Eye (tissue), 1 donor: ENCODE results near the gene NUDC.
"Not testable (repeated sequence)": the region's sequence is repeated elsewhere in the genome, so short reads cannot be mapped to it uniquely, and the experiment has no call there.

Experiments used
- DNase-seq: peaks from one replicate; pipeline ENCODE4 v3.0.0-alpha.2; 2015

NUDC gene

GRCh38 chr1:26921540-26922430, at the start of gene NUDC:
TSS of gene NUDC (plus strand) at chr1:26921743. CDS start at chr1:26921849, 106 bp downstream.
- peak; percentile 98 for DNase-seq

DNA sequence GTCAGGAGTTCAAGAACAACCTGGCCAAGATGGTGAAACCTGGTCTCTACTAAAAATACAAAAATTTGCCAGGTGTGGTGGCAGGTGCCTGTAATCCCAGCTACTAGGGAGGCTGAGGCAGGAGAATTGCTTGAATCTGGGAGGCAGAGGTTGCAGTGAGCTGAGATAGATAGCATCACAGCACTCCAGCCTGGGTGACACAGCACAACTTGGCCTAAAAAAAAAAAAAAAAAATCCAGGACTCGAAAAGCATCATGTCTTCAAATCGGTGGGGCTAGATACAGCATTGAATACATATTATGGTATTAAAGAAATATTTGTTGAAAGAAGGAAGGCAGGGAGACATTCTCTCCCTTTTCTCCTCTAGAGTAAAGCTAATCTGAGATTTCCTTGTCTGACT, 48.4 kb upstream of the NUDC start:
- not testable (repeated sequence) for DNase-seq

DNA sequence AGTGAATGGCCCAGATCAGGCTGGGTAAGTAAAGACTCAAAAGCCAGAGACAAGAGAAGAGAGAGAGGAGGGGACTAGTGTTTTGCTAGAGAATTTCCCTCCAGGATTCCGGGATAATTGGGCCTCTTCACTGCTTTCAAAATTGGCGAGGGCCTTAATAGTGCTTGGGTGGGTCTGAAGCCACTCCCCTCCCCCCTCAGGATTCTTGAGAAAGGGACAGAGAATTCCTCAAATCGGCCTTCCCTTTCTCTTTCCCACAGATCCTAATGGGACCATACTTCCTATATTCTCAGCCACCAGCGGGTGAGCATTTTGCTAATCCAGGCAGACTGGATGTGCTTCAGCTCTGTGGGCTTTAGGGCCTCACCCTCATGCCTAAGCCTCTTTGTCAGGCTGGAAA, 46.6 kb upstream of the NUDC start:
- DNase-seq: no peak

DNA sequence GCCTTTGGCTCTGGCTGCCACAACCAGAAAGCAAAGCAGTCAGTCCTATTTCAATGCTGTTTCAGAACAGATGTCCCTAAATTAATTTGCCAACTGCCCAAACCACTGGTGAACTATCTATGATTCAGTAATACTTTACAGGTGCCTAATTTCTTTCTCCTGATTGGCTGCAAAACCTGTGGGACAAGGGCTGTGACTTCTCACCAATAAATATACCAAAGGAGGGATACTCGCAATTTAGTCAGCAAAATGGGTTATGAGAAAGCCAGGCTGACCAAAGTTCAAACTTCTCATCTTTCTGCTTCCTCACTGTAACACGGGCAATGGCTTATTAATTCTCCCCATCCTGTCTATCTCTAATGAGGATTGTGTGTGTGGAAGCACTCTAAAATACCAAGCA, 44.2 kb upstream of the NUDC start:
- DNase-seq: no peak

- no peak for DNase-seq
These were observed 41.8 kb upstream of the NUDC start for GRCh38 chr1:26879793-26880192.

GRCh38 chr1:26881611-26882010, 39.9 kb upstream of the NUDC start:
- not testable (repeated sequence) for DNase-seq

- no peak for DNase-seq
These were observed 38.7 kb upstream of the NUDC start for GRCh38 chr1:26882696-26883463.

DNA sequence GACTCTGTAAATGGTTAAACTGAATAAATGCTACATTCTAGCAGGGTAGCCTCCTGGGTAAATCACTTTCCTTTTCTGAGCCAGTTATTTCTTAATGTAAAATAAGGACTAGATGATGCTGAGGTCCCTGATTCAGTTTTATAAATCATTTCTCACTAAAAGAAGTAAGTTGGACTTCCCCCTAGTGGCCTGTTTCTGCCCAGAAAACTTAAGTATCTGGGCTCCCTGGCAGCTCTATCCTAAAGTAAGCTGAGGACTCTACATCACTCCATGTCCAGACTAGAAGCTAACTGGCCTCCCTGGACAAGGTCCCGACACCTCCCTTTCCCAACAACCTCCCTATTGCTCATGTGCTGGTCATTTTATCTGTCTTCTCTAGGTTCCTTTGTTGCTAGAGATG, 34.4 kb upstream of the NUDC start:
- peak; percentile 22 for DNase-seq

GRCh38 chr1:26888231-26888630, 33.3 kb upstream of the NUDC start:
- DNase-seq: no peak

GRCh38 chr1:26889551-26890466, 31.7 kb upstream of the NUDC start, which contains the start of gene GPN2:
TSS of gene GPN2 (minus strand) at chr1:26890283. CDS start at chr1:26890096, 187 bp downstream.
- DNase-seq: peak; percentile 90

DNA sequence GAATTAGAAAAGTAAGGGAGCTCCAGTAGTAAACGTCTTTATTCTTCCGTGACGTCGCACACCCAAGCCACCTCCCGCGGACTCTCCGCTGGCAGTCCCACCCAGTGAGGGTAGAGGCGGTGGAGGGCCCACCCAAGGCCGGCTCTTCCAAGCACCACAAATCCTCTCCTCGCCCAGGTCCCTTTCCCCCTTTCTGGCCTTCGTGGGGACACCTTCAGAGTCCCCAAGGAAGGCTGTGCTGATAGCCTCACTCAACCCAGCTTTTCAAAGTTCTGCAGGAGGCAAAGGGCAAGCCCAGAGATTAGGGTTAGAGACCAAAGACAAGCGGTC, 31.1 kb upstream of the NUDC start:
- no peak for DNase-seq

DNA sequence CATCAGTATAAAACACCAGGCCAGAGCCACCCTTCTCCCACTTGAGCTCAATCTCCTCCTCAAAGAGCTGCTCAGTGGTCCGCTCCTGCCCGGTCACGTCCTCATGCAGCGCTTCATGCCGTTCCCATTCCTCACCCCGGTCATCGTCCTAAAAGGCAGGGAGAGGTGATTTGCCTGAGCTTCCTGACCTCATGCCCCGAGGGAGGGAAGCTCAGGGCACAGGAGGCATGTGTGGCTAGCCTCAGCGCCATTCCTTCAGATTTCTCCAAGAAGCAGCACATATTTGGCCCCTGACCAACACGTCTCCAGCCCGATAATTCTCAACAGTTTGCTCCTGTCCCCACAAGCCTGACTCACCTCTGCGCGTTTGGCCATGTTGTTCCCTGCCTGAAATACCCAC, 27.3 kb upstream of the NUDC start:
- DNase-seq: no peak

DNA sequence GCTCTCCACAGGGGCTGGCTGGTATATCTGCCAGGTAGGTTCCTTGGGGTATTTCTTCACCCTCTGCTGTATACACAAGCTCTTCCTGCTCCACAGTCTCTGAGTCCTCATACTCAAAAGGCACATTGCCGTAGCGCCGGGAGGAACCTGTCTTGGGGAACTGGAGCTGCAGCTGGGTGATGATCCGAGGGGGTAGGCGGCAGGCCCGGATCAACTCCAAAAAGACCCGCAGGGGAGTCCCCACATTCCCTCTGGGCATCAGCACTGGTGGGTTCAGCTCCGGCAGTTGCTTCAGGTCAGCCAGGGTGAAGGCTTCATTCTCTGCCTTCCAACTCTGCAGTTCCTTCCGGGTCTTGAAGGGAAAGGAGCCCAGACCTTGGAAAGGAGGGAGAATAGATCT, 24.2 kb upstream of the NUDC start:
- no peak for DNase-seq

DNA sequence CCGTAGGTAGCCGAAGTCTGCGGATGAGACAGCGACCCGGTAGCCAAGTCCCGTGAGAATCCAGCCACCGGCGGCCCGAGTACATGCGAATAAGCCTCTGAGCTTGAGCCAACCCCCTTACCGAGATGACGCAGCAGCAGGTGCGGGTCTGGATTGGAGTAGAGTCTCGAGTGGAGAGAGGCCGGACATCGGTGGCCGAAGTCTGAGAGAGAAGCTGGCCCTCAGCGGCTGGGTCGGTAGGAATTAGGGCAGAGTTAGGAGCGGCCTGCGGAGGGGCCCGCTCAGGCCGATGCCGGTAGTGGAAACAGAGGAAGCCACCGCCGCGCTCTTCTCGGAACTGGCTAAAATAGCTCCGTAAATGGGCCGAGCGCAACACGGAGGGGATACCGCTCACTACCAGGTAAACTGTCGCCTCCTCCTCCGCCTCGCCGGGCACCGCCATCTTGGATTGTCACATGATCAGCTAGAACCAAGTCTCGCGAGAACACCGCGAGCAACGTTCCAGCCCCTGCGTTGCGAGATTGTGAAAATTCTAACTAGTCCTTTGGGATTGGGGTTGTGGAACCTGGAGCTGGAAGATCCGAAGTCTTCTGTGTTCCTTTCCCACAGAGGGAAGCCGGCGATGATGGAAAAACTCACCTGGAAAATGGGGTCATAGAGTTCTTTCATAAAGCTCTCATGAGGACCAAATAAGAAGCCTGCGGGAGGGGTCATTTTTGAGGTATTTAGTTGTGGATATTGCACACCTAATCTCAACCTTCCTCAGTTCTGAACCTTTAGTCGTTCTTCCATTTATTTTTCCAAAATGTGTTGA, 21.3 kb upstream of the NUDC start, which contains the start of gene GPATCH3:
TSS of gene GPATCH3 (minus strand) at position 467 of the 814 bp plus-strand sequence. CDS start at position 442, 25 bp downstream.
- peak; percentile 97 for DNase-seq

GRCh38 chr1:26900815-26901511, 20.6 kb upstream of the NUDC start:
- no peak for DNase-seq

GRCh38 chr1:26907071-26907917, 14.2 kb upstream of the NUDC start:
- DNase-seq: no peak

DNA sequence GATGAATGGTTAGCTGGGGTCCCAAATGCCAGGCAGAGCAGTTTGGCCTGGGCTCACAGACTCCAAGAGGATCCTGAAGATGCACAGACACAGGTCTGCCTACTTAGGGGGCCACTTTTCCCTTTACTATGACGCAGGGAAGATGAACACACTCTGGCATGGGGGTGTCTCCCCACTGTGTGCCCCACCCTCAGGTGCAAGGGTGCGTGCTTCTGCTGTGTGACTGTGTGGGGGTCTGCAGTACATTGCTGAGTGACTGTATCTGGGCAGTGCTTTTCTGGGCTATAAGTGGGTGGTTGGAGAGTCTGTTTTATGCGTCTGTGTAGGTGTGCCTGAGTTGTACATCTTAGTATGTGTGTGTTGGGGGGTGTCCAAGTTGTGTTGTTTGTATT, 11.6 kb upstream of the NUDC start:
- DNase-seq: no peak

DNA sequence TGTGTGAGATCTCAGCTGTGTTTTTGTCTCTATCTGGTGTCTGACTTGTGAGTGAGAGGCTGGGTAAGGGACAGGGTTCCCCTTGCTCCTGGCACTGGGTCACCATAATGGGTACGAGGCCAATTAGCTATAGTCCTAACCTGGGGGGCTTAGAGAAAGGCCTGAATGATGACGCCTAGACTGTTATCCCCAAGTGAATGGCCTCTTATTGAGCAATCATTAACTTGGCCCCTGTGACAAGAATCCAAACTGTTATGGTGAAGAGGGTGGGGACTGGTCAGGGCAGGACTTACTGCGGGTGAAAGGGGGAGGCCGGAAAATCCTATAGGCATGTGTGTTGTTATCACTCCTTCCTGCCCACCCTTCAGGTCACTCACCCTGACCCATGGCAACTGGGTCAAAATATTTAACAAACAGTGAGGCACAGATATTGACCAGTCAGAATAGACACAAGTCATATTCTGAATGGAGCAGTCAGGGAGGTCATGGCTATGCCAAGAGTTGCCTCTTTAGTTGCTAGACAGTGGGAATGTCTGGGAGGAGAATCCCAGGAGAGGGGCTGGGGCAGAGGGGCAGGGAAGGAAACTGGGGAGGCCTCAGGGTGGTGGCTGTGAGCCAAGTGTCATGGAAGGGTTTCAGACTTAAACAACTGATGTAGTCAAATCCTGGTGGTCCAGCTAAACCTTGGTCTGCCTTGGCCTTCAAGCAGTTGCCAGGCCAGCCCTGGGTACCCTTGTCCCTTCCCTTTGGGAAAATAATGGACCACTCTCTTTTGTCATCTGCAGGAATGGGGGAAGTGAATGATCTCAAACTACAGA, 11.0 kb upstream of the NUDC start:
- DNase-seq: no peak

DNA sequence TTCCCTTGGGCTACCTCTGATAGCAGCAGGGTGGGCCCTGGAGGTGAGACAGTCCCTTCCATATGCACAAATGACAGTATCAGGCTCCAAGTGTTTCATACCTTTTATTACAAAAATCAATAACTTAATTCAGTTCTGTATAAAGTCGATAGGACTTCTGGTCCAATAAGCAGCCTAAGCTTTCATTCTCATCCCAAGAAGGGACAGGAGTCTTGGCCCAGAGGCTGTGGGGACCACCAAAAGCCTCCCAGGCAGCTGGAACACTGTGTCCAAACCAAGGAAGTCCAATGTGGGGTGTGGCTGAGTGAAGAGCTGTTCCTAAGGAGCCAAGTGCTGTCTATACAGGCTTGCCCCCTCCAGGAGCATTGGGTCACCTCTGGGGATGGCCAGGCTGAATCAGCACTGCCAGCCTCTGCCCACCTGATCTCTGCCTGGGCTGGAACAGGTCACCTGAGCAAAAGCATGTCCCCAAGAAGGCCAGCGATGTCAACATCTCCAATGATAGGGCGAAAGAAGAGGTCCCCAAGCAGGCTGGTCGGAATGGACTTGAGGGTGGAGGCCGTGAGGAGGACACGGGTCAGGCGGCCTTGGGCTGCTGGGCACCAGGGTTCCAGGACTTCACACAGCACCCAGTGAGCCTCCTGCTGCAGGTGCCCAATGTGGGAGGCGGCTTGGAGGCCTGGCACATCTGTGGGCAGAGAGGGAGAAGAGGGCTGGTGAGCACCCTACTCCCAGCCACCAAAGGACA, 10.0 kb upstream of the NUDC start:
- no peak for DNase-seq
